GM20431 (cell line): ENCODE results near the gene PSD.

Experiments
- in situ Hi-C: fragments of 300-500 bp; cut with MseI, MboI; formaldehyde crosslinking; loops from one replicate; pipeline ENCODE4 v1.15.0; 2020; ENCODE audit warnings: low sequenced_read_pairs; ENCODE audit not compliant: unreplicated experiment

Gene PSD

GRCh38 chr10:102354451-102354850 lies 64.1 kb downstream of the PSD start:
- in situ Hi-C loops: loop anchor here (10.0 to 25.0 kb wide), 2 partner anchors 120 to 192 kb away; partner anchors contain the start of gene NOLC1
